Measurements from ENCODE around the gene MRPL52. TPM values are rescaled to one million over a fixed set of nuclear protein-coding genes. Genes with fewer than 3 reads are reported as not detected.

Gene MRPL52
- total and polyA plus RNA-seq, 10 of the 15 experiments (the other 5 are each of a cell fraction or from before 2014, with no cell fraction given) = 51.7 to 541 (median 142) TPM

DNA sequence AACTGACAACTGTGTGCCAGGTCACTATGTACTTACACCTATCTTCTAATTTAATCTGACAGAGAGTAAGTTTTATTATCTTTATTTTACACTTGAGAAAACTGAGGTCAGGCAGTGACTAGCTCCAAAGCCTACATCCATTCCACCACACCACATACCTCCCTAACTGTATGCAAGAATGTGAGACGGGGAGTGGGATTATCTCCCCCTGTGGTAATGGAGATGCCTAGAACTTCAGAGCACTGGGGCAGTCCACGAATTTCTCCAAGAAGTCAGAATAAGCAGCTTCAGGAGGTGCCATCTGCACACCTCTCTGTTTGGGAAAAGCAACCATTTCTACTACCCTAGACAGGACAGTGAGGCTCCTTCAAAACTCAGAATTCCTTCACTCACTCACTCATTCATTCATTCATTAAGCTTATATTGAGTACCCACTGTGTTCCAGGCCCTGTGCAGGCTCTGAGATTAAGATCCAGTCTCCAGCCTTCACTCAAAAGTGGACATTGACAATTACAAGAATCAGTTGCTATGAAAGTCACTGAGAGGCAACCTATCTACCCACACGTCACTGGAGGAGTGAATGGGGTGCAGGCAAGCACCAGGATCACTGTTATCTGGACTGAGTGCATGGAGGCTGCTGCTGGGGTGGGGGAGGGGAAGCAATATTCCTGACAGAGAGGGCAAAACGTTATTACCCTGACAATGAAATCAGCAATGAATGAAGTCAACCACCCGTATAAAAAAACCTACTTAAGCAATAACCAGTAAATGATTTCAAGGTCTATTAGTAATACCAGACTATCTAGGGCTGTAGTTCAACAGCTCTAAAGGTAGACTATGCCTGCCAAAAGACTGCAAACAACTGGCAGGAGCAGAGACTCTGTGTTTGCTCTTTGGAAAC lies 32.4 kb upstream of the MRPL52 start (continued):
- TF ChIP-seq ZNF687 (IDR thresholded peaks at IDR 0.05) (peak; percentile 24; the same call in 1 of the 2 replicates), CHD1 (IDR thresholded peaks at IDR 0.05; ENCODE audit: low read depth, low read length) (no peak), DPF2 (IDR thresholded peaks at IDR 0.05) (no peak), EGR1 (IDR thresholded peaks at IDR 0.05; ENCODE audit: borderline replicate concordance in 1 of 2, low read depth in 2 of 2, low read length in 2 of 2) (no peak), NFIC (IDR thresholded peaks at IDR 0.05; ENCODE audit: low read depth, low read length) (no peak), CREM (IDR thresholded peaks at IDR 0.05; ENCODE audit: low read depth) (0 out of 2 replicates have a peak, but pooled peaks have one; percentile 20)

DNA sequence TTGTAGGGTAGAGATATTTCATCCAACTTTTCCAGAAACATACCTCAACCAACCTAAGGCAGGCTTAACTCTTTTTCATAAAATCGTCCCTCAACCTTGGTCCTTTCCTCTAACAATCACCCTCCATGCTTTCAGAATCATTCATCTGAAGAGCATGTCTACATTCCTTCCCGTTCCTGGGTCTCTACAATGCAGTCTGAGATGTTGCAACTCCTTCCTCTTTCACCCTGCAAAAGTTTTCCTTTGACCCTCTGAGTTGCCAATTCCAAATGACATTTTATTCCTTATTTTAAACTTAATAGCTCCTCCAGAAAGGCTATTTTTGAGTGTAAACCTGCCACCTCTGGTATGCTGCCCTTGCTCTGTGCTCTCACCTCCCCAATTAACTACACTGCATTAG lies 31.2 kb upstream of the MRPL52 start:
- in situ Hi-C loops (cut with MboI) = no loop called here
- WGBS (ENCODE audit: insufficient coverage, insufficient replicate concordance, low lambda C conversion rate, missing lambda C conversion rate) = 54% methylated on average over 2 of the region's 2 CpGs
- ChIA-PET RAD21 (ENCODE audit: unreplicated experiment) (interaction anchor here (1.0 to 9.8 kb wide), 2 partner anchors 9 to 10 kb away, joined by 4 to 219 read pairs; partner anchors contain the start of gene SLC7A7), POLR2A (interaction anchor here (11.3 kb wide), 1 partner anchor 10 kb away, joined by 245 read pairs; the partner anchor contains the start of gene SLC7A7), SMC1A (ENCODE audit: uncharacterized antibody, unreplicated experiment) (interaction anchor here (0.6 to 20.3 kb wide), 4 partner anchors 11 to 477 kb away, joined by 3 to 395 read pairs (median 3); partner anchors contain the start of gene SLC7A7), CTCF (no interaction called here)
- no peak overlapping the region for H3K9ac ChIP-seq (ENCODE audit: control insufficient read depth, insufficient read depth, low read length)
- H3K27me3 ChIP-seq (replicated peaks in 1 of 2; ENCODE audit: control insufficient read depth in 2 of 2, insufficient read depth in 2 of 2, low read length in 1 of 2) = no peaks in the 10 kb centered on the region
- peak overlapping the region; percentile 28 for H2AFZ ChIP-seq (ENCODE audit: control insufficient read depth, low read depth, low read length)
- BruUV-seq (replicated peaks) = no TSS peak
- no peak overlapping the region for H3K4me3 ChIP-seq
- no peaks in the 10 kb centered on the region for H3K9me3 ChIP-seq (replicated peaks; ENCODE audit: control insufficient read depth, insufficient read depth, low read length)
- H4K20me1 ChIP-seq (ENCODE audit: control insufficient read depth, insufficient read depth) = no peaks in the 10 kb centered on the region
- H3K79me2 ChIP-seq (ENCODE audit: control insufficient read depth, insufficient read depth, low read length) = peaks cover 43% of the 10 kb centered on the region
- DNase-seq (ENCODE audit: low read depth, low spot score) (no peak), FAIRE-seq (no peak), ATAC-seq (no peak)
- H3K4me1 ChIP-seq (ENCODE audit: control insufficient read depth, insufficient read depth, low read length) = peaks cover 70% of the 10 kb centered on the region
- H3K27ac ChIP-seq (ENCODE audit: control insufficient read depth, insufficient read depth) = peak overlapping the region; percentile 63
- peak overlapping the region; percentile 46 for H3K4me2 ChIP-seq (ENCODE audit: control insufficient read depth, insufficient read depth)
- H3K36me3 ChIP-seq (ENCODE audit: control insufficient read depth in 2 of 2, insufficient read depth in 2 of 2, low read length in 1 of 2) = peaks cover 0 to 2% of the 10 kb centered on the region in 2 experiments; a peak in 2 of 4 replicates
- intact Hi-C loops (cut with micrococcal nuclease; ENCODE audit: unreplicated experiment) = loop anchor here (10.0 kb wide), 1 partner anchor 314 kb away; no protein-coding TSS in a partner anchor
- TF ChIP-seq ZNF687 (IDR thresholded peaks at IDR 0.05) (no peak), SMAD5 (IDR thresholded peaks at IDR 0.05; ENCODE audit: low read depth) (no peak)
- TF ChIP-seq, protein P1, sequence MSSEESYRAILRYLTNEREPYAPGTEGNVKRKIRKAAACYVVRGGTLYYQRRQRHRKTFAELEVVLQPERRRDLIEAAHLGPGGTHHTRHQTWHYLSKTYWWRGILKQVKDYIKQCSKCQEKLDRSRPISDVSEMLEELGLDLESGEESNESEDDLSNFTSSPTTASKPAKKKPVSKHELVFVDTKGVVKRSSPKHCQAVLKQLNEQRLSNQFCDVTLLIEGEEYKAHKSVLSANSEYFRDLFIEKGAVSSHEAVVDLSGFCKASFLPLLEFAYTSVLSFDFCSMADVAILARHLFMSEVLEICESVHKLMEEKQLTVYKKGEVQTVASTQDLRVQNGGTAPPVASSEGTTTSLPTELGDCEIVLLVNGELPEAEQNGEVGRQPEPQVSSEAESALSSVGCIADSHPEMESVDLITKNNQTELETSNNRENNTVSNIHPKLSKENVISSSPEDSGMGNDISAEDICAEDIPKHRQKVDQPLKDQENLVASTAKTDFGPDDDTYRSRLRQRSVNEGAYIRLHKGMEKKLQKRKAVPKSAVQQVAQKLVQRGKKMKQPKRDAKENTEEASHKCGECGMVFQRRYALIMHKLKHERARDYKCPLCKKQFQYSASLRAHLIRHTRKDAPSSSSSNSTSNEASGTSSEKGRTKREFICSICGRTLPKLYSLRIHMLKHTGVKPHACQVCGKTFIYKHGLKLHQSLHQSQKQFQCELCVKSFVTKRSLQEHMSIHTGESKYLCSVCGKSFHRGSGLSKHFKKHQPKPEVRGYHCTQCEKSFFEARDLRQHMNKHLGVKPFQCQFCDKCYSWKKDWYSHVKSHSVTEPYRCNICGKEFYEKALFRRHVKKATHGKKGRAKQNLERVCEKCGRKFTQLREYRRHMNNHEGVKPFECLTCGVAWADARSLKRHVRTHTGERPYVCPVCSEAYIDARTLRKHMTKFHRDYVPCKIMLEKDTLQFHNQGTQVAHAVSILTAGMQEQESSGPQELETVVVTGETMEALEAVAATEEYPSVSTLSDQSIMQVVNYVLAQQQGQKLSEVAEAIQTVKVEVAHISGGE (CRISPR knock-in tag; IDR thresholded peaks at IDR 0.05) = no peak
